ENCODE results near the gene DPYSL4. TPM values are rescaled to one million over a fixed set of nuclear protein-coding genes. Genes with fewer than 3 reads are reported as not detected.

The DPYSL4 gene
- total and polyA plus RNA-seq, 12 donors: 0.42 to 7.6 (median 3.2) TPM

DNA sequence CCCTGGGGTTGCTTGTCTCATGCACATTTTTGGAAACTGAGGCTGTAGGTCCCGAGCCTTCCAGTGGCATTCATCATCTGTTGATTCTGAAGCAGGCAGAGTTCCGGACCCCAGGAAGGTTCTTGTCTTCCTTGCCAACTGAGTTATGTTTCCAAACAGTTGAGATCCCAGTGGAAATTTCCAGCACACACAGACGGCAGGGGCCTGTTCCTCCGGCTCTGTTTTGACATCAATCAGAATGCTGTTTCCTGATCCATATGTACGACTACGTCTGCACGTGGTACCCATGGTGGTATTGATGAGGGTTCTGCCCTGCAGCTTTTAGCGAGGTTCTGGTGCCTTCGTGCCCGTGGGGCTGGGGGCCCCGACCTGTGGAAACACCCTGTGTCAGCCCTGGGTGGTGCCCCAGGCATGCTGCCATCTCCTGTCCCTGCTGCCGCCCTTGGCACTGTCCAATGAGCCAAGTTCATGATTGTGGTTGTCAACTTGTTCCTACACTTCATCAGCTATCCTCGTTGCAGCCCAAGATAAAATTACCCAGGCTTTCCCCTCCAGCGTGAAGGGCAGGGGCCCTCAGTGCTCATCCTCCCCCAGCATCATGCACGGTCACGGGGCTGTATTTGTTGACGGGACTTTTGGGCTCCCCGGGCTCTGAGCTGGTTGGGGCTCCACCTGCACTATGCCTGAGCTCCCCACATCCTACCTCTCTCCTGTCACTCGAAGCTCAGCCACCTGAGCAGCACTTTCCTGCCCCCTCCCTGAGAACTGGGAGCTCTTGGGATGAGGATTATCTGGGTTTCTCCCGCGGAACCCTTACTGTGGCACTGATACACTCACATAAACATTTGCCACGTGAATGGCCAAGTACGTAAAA, 7.8 kb upstream of the DPYSL4 start:
- Histone ChIP-seq H3K9me3 (replicated peaks in 1 of 3) (no peaks in the 10 kb centered on the region), H3K27me3 (no peaks in the 10 kb centered on the region), H3K36me3 (replicated peaks in 1 of 2) (no peaks in the 10 kb centered on the region), H3K4me1 (replicated peaks in 1 of 2) (no peaks in the 10 kb centered on the region), H3K4me3 (no peak overlapping the region), H3K27ac (no peak overlapping the region)
- WGBS, 4 donors: 78 to 86% (median 83%) methylated on average over 17 to 23 of the region's 23 CpGs
- DNase-seq: no peak
- TF ChIP-seq, protein P1, sequence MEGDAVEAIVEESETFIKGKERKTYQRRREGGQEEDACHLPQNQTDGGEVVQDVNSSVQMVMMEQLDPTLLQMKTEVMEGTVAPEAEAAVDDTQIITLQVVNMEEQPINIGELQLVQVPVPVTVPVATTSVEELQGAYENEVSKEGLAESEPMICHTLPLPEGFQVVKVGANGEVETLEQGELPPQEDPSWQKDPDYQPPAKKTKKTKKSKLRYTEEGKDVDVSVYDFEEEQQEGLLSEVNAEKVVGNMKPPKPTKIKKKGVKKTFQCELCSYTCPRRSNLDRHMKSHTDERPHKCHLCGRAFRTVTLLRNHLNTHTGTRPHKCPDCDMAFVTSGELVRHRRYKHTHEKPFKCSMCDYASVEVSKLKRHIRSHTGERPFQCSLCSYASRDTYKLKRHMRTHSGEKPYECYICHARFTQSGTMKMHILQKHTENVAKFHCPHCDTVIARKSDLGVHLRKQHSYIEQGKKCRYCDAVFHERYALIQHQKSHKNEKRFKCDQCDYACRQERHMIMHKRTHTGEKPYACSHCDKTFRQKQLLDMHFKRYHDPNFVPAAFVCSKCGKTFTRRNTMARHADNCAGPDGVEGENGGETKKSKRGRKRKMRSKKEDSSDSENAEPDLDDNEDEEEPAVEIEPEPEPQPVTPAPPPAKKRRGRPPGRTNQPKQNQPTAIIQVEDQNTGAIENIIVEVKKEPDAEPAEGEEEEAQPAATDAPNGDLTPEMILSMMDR (IDR thresholded peaks at IDR 0.05): no peak
- no peak for TF ChIP-seq POLR2A (IDR thresholded peaks at IDR 0.05)
- intact Hi-C loops (cut with DNase I): no loop called here

DNA sequence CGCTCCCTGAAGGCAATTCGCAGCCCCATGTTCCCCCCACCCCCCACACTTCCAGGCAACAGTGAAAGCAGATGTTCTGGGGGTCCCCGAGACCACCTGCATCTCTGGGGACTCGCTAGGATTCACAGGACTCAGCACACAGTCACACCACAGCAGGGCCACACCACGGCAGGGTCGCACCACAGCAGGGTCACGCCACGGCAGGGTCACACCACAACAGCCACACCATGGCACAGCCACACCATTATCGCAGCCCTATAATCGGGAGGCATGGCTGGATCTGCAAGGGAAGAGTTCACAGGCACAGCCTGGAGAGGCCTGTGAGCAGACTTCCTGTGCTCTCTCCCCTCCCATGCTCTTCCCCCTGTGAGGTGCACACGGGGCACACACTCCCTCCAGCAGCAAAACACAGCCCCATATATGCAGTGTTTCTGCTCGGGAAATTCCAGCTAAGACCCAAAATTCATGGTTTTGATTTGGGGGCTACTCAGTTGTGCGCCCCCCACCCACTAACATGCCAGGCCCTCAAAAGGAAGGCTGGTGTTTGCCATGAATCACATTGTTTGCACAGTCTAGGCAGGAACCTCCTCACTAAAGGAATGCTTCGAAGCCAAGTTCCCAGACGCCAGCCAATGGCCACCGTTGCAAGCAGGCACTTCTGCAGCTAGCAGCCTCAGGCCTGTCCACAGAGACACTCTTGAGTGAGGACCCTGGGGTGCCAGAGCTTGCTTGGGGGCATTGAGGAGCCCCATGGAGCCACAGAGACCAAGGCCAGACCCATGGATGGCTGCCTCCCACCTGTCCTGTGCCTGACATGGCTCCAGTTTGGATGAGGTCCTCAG, 7.0 kb upstream of the DPYSL4 start:
- Histone ChIP-seq H3K27ac (no peak overlapping the region), H3K4me1 (replicated peaks in 1 of 2) (no peaks in the 10 kb centered on the region), H3K4me3 (no peak overlapping the region), H3K9me3 (replicated peaks in 1 of 3) (no peaks in the 10 kb centered on the region), H3K36me3 (replicated peaks in 1 of 2) (no peaks in the 10 kb centered on the region), H3K27me3 (no peaks in the 10 kb centered on the region)
- TF ChIP-seq, protein P1 (IDR thresholded peaks at IDR 0.05): no peak
- TF ChIP-seq POLR2A (IDR thresholded peaks at IDR 0.05): no peak
- DNase-seq: no peak
- intact Hi-C loops (cut with DNase I): no loop called here
- 80 to 88% (median 85%) methylated on average over 9 to 16 of the region's 16 CpGs for WGBS, 4 donors

DNA sequence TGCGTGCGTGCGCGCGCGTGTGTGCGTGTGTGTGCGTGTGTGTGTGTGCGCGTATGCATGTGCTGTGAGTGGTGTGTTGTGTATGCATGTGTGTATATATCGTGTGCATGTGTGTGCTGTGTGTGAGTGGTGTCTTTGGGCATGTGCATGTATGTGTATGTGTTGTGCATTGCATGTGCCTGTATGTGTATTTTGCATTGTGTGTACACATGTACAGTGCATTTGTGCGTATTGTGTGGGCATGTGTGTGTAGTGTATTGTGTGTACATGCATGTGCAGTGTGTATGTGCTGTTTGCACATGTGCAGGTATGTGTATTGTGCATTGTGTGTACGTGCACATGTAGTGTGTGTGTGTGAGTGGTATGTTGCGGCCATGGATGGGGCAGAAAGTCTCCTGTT, 6.0 kb upstream of the DPYSL4 start:
- Histone ChIP-seq H3K4me1 (replicated peaks in 1 of 2) (peaks cover 4 to 7% of the 10 kb centered on the region in 2 donors), H3K27ac (no peak overlapping the region), H3K27me3 (peaks cover 7% of the 10 kb centered on the region), H3K36me3 (replicated peaks in 1 of 2) (no peaks in the 10 kb centered on the region), H3K4me3 (no peak overlapping the region), H3K9me3 (replicated peaks in 1 of 3) (no peaks in the 10 kb centered on the region)
- DNase-seq: no peak
- intact Hi-C loops (cut with DNase I): no loop called here
- 55 to 67% (median 60%) methylated on average over 8 to 14 of the region's 14 CpGs for WGBS, 4 donors
- TF ChIP-seq, protein P1 (IDR thresholded peaks at IDR 0.05): no peak
- TF ChIP-seq POLR2A (IDR thresholded peaks at IDR 0.05): no peak

DNA sequence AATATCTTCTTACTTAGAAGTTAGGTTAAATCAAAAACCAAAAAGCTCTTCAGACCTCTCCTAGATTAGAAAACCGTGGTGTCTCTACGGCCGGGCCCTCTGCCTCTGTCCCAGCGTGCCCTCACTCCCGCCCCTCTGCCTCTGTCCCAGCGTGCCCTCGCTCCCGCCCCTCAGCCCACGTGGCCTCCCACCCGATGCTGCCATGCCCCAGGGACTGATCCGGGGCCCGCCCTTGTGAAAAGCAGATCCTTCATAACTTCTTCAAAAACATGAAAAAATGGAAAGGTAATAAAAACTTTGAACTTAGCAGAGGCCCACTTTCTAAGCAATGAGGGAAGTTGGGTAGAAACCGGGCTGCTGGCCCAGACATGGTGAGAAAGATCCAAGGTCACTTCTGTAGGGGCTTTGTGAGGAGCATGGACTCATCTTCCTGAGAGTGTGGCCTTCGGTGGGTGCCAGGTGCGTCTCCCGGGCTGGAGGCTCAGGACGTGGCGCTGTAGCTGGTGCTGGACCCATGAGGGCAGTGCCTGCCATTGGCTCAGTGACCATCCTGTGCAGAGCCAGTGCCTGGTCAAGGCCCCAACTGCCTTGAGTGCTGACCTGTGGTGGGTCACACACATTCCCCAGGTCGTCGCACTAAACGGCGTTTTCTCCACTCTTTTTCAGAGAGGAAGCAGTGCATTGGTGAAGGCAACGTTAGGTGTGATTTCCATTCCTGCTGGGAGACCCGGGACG, 4.9 kb upstream of the DPYSL4 start:
- H3K4me3 ChIP-seq: no peak overlapping the region
- TF ChIP-seq, protein P1 (IDR thresholded peaks at IDR 0.05): no peak
- TF ChIP-seq POLR2A (IDR thresholded peaks at IDR 0.05): no peak
- DNase-seq: no peak
- intact Hi-C loops (cut with DNase I): no loop called here
- peaks cover 12 to 15% of the 10 kb centered on the region in 2 donors for H3K4me1 ChIP-seq (replicated peaks in 1 of 2)
- H3K27ac ChIP-seq: no peak overlapping the region
- H3K9me3 ChIP-seq (replicated peaks in 1 of 3): no peaks in the 10 kb centered on the region
- H3K27me3 ChIP-seq: peaks cover 14% of the 10 kb centered on the region
- no peaks in the 10 kb centered on the region for H3K36me3 ChIP-seq (replicated peaks in 1 of 2)
- WGBS, 4 donors: 76 to 80% (median 79%) methylated on average over 16 to 25 of the region's 25 CpGs

Measured in adrenal gland (tissue), 12 donors.